ENCODE measurements around the gene TFE3. TPM values are rescaled to one million over a fixed set of nuclear protein-coding genes. Genes with fewer than 3 reads are reported as not detected.
A peak's percentile ranks its signal among the peaks of the same experiment; 100 is the strongest.

The TFE3 gene
- total RNA-seq = 10 to 100 TPM; 25.6 to 36.3 (median 32.4) TPM

DNA sequence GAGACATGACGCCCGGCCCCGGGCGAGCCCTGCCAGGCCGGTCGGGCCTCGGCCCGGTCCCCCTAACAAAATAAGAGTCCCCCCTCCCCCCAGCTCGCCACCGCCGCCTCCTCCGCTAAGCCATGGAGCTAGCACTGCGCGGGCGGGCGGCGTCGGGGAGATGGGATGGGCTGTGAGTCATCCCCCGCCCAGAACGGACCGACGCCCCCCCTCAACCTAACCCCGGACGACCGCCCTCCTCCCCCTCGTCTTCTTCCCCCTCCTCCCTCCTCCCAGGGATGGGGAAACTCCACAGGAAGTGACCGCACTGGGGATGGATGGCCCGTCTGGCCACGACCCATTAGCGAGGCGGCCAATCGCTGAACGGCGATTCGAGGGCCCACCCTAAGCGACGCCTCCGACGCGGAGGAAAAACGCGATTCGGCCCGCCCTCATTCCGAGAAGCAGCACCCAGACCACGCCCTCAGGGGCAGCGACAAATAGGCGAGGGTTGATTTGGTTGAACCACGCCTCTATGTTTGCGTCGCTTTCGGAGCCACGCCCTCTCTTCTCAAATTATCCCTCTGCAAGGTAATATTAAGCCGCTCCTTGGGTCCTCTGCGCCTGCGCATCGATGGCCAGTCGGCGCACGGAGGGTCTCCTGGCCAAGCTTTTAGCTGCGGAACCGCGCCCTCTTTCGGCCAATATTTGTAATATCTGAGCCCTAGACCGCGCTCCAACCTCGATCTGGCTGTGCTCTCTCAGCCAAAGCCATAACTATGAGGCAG, at the start of gene TFE3:
Gene TFE3 (minus strand): TSS at position 138 of the 767 bp plus-strand sequence. CDS start 131 bp downstream, at position 7.
- Histone ChIP-seq H3K4me3 (peak within 1 kb of the TSS; percentile 52 to 93 (median 80)), H3K36me3 (peaks cover 0 to 10% (median 0%) of the 10 kb centered on the region in 3 donors), H3K27ac (peak within 1 kb of the TSS; percentile 83 to 99 (median 96)), H3K9me3 (no peaks in the 10 kb centered on the region), H3K27me3 (no peaks in the 10 kb centered on the region), H3K4me1 (peaks cover 0 to 16% (median 0%) of the 10 kb centered on the region in 4 donors)
- peak; percentile 96 to 99 (median 98) for DNase-seq
- TF ChIP-seq, protein P1, sequence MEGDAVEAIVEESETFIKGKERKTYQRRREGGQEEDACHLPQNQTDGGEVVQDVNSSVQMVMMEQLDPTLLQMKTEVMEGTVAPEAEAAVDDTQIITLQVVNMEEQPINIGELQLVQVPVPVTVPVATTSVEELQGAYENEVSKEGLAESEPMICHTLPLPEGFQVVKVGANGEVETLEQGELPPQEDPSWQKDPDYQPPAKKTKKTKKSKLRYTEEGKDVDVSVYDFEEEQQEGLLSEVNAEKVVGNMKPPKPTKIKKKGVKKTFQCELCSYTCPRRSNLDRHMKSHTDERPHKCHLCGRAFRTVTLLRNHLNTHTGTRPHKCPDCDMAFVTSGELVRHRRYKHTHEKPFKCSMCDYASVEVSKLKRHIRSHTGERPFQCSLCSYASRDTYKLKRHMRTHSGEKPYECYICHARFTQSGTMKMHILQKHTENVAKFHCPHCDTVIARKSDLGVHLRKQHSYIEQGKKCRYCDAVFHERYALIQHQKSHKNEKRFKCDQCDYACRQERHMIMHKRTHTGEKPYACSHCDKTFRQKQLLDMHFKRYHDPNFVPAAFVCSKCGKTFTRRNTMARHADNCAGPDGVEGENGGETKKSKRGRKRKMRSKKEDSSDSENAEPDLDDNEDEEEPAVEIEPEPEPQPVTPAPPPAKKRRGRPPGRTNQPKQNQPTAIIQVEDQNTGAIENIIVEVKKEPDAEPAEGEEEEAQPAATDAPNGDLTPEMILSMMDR (IDR thresholded peaks at IDR 0.05) = peak; percentile 20 to 71 (median 56)
- TF ChIP-seq POLR2A (IDR thresholded peaks at IDR 0.05) = peak; percentile 39 to 71

GRCh38 chrX:49089553-49089952, 46.4 kb upstream of the TFE3 start:
- Histone ChIP-seq H3K9me3 (no peaks in the 10 kb centered on the region), H3K27ac (no peak overlapping the region), H3K27me3 (no peaks in the 10 kb centered on the region), H3K36me3 (no peaks in the 10 kb centered on the region), H3K4me3 (no peak overlapping the region), H3K4me1 (no peaks in the 10 kb centered on the region)
- no peak for DNase-seq
- TF ChIP-seq, protein P1 (IDR thresholded peaks at IDR 0.05) = no peak
- TF ChIP-seq POLR2A (IDR thresholded peaks at IDR 0.05) = no peak

- no peak for TF ChIP-seq POLR2A (IDR thresholded peaks at IDR 0.05)
- TF ChIP-seq, protein P1 (IDR thresholded peaks at IDR 0.05) = no peak
- no peak overlapping the region for H3K4me3 ChIP-seq
- H3K9me3 ChIP-seq = no peaks in the 10 kb centered on the region
- H3K4me1 ChIP-seq = no peaks in the 10 kb centered on the region
- no peaks in the 10 kb centered on the region for H3K36me3 ChIP-seq
- H3K27ac ChIP-seq = no peak overlapping the region
- H3K27me3 ChIP-seq = no peaks in the 10 kb centered on the region
- no peak for DNase-seq
Measured at GRCh38 chrX:49082271-49082871, 39.2 kb upstream of the TFE3 start.

DNA sequence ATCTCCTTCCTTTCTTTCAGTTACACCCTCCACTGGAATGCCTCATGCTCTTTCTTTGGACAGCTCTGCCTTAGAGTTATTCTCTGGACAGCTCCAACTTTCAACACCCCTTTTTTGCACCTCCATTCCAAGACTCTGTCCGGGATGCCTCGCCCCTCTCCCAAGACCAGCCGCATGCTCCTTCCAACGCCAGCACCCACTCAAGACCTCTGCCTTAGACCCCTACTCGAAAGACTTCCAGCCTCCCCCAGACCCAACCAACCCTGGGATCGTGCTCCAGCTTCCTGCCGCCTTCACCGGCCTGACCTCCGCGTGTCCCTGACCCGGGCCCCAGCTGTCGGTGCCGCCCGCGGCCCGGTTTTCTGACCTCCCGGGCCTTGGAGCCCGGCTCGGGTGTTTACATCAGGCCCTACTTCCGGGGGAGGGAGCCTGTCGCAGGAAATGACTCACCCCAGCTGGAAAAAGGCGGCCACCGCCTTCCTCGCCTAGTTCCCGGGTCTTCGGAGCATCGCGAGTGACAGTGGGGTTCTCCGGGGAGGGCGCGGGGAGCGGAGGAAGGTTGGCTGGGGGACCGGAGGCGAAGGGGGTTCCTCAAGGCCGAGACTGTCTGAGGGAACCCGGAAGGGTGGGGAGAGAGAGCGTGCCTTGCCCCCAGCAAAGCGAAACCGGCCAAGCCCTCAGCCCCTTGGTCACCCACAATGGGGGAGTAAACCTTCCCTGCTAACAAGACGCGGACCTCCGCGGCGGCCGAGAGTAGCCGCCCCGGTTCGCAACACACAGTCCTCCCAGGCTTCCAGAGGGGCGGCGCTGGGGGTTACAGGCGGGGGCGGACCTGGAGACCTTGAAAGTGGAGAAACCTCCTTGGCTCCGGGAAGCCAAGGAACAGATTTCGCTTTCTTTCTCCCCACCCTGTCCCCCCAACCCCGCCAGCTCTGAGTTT, 36.6 kb upstream of the TFE3 start, which contains the start of gene WDR45:
Gene WDR45 (minus strand): TSS at position 399 of the 940 bp plus-strand sequence. CDS start 1,792 bp downstream, outside the sequence.
- peak; percentile 69 to 87 (median 80) for DNase-seq
- no peaks in the 10 kb centered on the region for H3K4me1 ChIP-seq
- no peaks in the 10 kb centered on the region for H3K9me3 ChIP-seq
- H3K27me3 ChIP-seq = no peaks in the 10 kb centered on the region
- H3K36me3 ChIP-seq = peaks cover 0 to 13% (median 0%) of the 10 kb centered on the region in 3 donors
- TF ChIP-seq, protein P1 (IDR thresholded peaks at IDR 0.05) = no peak
- TF ChIP-seq POLR2A (IDR thresholded peaks at IDR 0.05) = peak; percentile 69 to 70
- peak within 1 kb of the TSS; percentile 86 to 96 (median 96) for H3K27ac ChIP-seq
- peak within 1 kb of the TSS; percentile 56 to 78 (median 70) for H3K4me3 ChIP-seq

GRCh38 chrX:49077941-49078340, 34.8 kb upstream of the TFE3 start:
- no peaks in the 10 kb centered on the region for H3K27me3 ChIP-seq
- H3K9me3 ChIP-seq = no peaks in the 10 kb centered on the region
- peaks cover 0 to 2% (median 0%) of the 10 kb centered on the region in 4 donors for H3K4me1 ChIP-seq
- H3K4me3 ChIP-seq = no peak overlapping the region
- no peak overlapping the region for H3K27ac ChIP-seq
- TF ChIP-seq, protein P1 (IDR thresholded peaks at IDR 0.05) = no peak
- TF ChIP-seq POLR2A (IDR thresholded peaks at IDR 0.05) = no peak
- H3K36me3 ChIP-seq = peaks cover 0 to 13% (median 0%) of the 10 kb centered on the region in 3 donors
- DNase-seq = no peak

Data from Peyer's patch (tissue), 4 donors.